ENCODE measurements around the gene ASCC2. TPM values are rescaled to one million over a fixed set of nuclear protein-coding genes. Genes with fewer than 3 reads are reported as not detected.

Gene ASCC2
- total and polyA plus RNA-seq, 3 experiments from 2014 or later, result 60.0 to 84.5 (median 81.1) TPM

DNA sequence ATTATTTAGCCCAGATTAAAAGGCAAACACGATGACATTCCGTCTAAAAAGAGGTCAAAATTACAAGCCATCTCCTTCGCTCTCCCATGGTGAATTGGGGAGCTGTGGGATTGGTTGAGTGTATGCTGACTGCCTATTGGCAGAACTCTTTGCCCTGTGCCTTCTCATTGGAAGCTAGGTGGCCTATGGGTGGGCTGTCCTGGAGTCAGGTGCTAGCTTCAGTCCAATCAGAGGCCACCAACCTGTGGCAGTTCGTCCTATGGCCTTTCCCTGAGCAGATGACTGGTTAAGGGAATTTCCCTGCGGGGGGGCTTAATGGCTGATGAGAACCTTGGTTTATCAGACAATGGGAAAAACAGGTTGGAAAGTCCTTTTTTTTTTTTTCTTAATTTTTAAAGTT lies 41.7 kb upstream of the ASCC2 start:
- no peak for DNase-seq
- H3K4me1 ChIP-seq (ENCODE audit: insufficient read depth, low read length), result peaks cover 10% of the 10 kb centered on the region
- Mint-ChIP-seq H3K4me3 (peak overlapping the region in 1 of 7 donors; percentile 76), H3K27ac (no peak overlapping the region), H3K36me3 (peaks cover 0 to 3% (median 2%) of the 10 kb centered on the region in 3 donors), H3K9me3 (no peaks in the 10 kb centered on the region), H3K4me1 (peaks cover 0 to 10% (median 0%) of the 10 kb centered on the region in 3 donors), H3K27me3 (peaks cover 4 to 14% of the 10 kb centered on the region in 2 donors)
- CTCF ChIA-PET, result no interaction called here
- H3K36me3 ChIP-seq (ENCODE audit: insufficient read depth, low read length), result no peaks in the 10 kb centered on the region
- H3K27ac ChIP-seq (ENCODE audit: low read depth, low read length), result no peak overlapping the region
- POLR2A ChIA-PET, result no interaction called here
- no peaks in the 10 kb centered on the region for H3K27me3 ChIP-seq (ENCODE audit: insufficient read depth, low read length, poor library complexity, severe bottlenecking)
- no peaks in the 10 kb centered on the region for H3K9me3 ChIP-seq (ENCODE audit: low read length)
- no peak overlapping the region for H3K4me3 ChIP-seq (ENCODE audit: low read length)

DNA sequence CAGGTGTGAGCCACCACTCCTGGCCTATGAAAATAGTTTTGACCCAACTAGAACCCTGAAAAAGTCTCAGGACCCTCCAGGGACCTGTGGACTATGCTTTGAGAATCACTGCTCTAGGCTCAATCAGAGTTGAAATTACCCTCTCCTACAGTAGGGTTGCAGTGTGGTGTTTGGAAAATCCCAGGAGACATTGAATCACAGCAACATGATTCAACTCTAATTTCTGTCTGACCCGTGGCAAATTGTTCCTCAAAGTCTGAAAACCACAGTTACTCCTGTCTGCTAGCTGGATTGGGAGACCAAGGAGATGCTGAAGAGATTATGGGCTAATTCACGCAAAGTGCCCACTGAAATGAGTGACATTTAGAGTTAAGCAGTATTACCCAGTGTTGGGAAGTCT lies 39.5 kb upstream of the ASCC2 start:
- Histone ChIP-seq H3K27me3 (ENCODE audit: insufficient read depth, low read length, poor library complexity, severe bottlenecking) (no peaks in the 10 kb centered on the region), H3K9me3 (ENCODE audit: low read length) (no peaks in the 10 kb centered on the region), H3K4me3 (ENCODE audit: low read length) (no peak overlapping the region), H3K36me3 (ENCODE audit: insufficient read depth, low read length) (no peaks in the 10 kb centered on the region), H3K4me1 (ENCODE audit: insufficient read depth, low read length) (no peaks in the 10 kb centered on the region), H3K27ac (ENCODE audit: low read depth, low read length) (no peak overlapping the region)
- Mint-ChIP-seq H3K9me3 (no peaks in the 10 kb centered on the region), H3K4me1 (peaks cover 0 to 1% (median 0%) of the 10 kb centered on the region in 3 donors), H3K27ac (no peak overlapping the region), H3K27me3 (peaks cover 4 to 14% of the 10 kb centered on the region in 2 donors), H3K36me3 (peaks cover 0 to 2% (median 0%) of the 10 kb centered on the region in 3 donors), H3K4me3 (peak overlapping the region in 1 of 7 donors; percentile 14)
- DNase-seq, result no peak
- ChIA-PET CTCF (no interaction called here), POLR2A (no interaction called here)

DNA sequence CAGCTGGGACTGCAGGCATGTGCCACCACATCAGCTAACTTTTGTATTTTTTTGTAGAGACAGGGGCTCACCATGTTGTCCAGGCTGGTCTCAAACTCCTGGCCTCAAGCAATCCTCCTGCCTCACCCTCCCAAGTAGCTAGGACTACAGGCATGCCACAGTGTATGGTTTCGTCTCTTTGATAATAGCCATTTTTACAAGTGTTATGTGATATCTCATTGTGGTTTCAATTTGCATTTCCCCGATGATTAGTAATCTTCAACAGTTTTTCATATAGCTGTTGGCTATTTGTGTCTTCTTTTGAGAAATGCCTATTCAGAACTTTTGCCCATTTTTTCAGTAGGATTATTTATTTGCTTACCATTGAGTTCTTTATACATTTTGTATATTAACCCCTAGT lies 35.9 kb upstream of the ASCC2 start:
- no peak for DNase-seq
- peaks cover 2 to 10% of the 10 kb centered on the region in 2 donors for H3K27me3 Mint-ChIP-seq
- Histone ChIP-seq H3K36me3 (ENCODE audit: insufficient read depth, low read length) (no peaks in the 10 kb centered on the region), H3K4me3 (ENCODE audit: low read length) (no peak overlapping the region), H3K4me1 (ENCODE audit: insufficient read depth, low read length) (peaks cover 4% of the 10 kb centered on the region), H3K27me3 (ENCODE audit: insufficient read depth, low read length, poor library complexity, severe bottlenecking) (no peaks in the 10 kb centered on the region), H3K27ac (ENCODE audit: low read depth, low read length) (no peak overlapping the region), H3K9me3 (ENCODE audit: low read length) (no peaks in the 10 kb centered on the region)
- peaks cover 0 to 5% (median 4%) of the 10 kb centered on the region in 3 donors for H3K4me1 Mint-ChIP-seq
- no peak overlapping the region for H3K27ac Mint-ChIP-seq
- ChIA-PET CTCF (no interaction called here), POLR2A (no interaction called here)
- H3K4me3 Mint-ChIP-seq, result no peak overlapping the region
- H3K9me3 Mint-ChIP-seq, result no peaks in the 10 kb centered on the region
- H3K36me3 Mint-ChIP-seq, result peaks cover 0 to 2% (median 0%) of the 10 kb centered on the region in 3 donors

DNA sequence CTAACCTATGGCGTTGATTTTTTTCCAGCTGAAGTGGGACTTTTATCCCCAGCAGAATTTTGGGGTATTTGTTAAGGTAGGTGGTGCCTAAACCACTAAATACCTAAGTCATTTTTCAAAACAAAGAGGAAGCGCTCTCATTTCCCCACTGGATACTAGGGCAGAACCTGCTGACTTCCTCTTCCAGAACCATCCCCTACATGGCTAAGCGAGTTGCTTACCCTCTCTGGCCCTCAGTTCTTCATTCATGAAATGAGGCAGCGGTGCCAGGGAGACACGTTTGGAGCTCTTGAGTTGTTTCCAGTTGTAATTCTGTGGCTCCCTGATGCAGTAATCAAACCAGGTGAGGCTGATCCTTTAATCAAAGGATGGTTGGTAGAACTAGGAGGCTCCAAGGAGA lies 34.9 kb upstream of the ASCC2 start:
- Histone ChIP-seq H3K36me3 (ENCODE audit: insufficient read depth, low read length) (no peaks in the 10 kb centered on the region), H3K27ac (ENCODE audit: low read depth, low read length) (no peak overlapping the region), H3K4me1 (ENCODE audit: insufficient read depth, low read length) (peaks cover 4% of the 10 kb centered on the region), H3K27me3 (ENCODE audit: insufficient read depth, low read length, poor library complexity, severe bottlenecking) (no peaks in the 10 kb centered on the region), H3K4me3 (ENCODE audit: low read length) (no peak overlapping the region), H3K9me3 (ENCODE audit: low read length) (no peaks in the 10 kb centered on the region)
- Mint-ChIP-seq H3K4me1 (peaks cover 0 to 5% (median 4%) of the 10 kb centered on the region in 3 donors), H3K36me3 (peaks cover 0 to 2% (median 0%) of the 10 kb centered on the region in 3 donors), H3K9me3 (no peaks in the 10 kb centered on the region), H3K27ac (peak overlapping the region in 1 of 8 donors; percentile 66), H3K27me3 (peaks cover 2 to 11% of the 10 kb centered on the region in 2 donors), H3K4me3 (no peak overlapping the region)
- DNase-seq, result no peak
- ChIA-PET CTCF (no interaction called here), POLR2A (no interaction called here)

DNA sequence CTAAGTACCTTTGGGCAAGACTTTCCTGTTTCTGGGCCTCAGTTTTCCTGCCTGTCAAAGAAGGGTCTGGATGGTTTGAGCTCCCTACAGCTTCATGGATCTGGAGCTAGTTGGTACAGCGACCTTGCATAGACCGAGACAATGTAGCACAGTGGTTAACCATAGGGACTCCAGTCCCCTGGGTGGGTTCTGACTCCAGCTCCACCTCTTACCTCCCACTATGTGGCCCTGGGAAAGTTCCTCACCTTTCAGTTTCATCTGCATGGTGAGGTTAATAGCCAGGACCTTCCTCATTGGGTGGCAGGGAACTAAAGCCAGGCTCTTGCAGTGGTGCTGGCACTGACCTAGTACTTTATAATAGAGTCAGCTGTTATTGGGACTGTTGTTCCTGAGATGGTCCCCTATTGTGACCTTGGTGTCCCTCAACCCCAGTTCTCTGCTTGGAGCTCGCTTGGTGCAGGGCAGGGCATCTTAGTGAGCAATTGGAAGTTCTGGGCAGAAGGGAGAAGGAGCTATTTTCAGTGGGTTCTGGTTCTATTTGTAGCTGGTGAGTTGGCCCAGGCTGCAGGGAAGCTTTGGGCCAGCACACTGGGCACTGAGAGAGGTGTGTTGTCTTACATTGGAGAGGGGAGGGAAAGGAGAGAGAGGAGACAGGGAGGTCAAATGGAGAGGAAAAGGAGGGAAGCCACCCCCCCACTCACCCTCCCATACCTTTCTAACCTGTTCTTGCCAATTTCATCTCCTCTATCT lies 34.2 kb upstream of the ASCC2 start:
- H3K4me3 Mint-ChIP-seq, result peak overlapping the region in 1 of 7 donors; percentile 38
- POLR2A ChIA-PET, result no interaction called here
- H3K27ac ChIP-seq (ENCODE audit: low read depth, low read length), result no peak overlapping the region
- peaks cover 0 to 5% (median 4%) of the 10 kb centered on the region in 3 donors for H3K4me1 Mint-ChIP-seq
- H3K9me3 Mint-ChIP-seq, result no peaks in the 10 kb centered on the region
- H3K36me3 Mint-ChIP-seq, result no peaks in the 10 kb centered on the region
- no peaks in the 10 kb centered on the region for H3K36me3 ChIP-seq (ENCODE audit: insufficient read depth, low read length)
- no peak overlapping the region for H3K4me3 ChIP-seq (ENCODE audit: low read length)
- H3K27me3 ChIP-seq (ENCODE audit: insufficient read depth, low read length, poor library complexity, severe bottlenecking), result no peaks in the 10 kb centered on the region
- no peak for DNase-seq
- CTCF ChIA-PET, result no interaction called here
- peaks cover 4% of the 10 kb centered on the region for H3K4me1 ChIP-seq (ENCODE audit: insufficient read depth, low read length)
- H3K27me3 Mint-ChIP-seq, result peaks cover 2 to 9% of the 10 kb centered on the region in 2 donors
- peak overlapping the region in 1 of 8 donors; percentile 66 for H3K27ac Mint-ChIP-seq
- H3K9me3 ChIP-seq (ENCODE audit: low read length), result no peaks in the 10 kb centered on the region

DNA sequence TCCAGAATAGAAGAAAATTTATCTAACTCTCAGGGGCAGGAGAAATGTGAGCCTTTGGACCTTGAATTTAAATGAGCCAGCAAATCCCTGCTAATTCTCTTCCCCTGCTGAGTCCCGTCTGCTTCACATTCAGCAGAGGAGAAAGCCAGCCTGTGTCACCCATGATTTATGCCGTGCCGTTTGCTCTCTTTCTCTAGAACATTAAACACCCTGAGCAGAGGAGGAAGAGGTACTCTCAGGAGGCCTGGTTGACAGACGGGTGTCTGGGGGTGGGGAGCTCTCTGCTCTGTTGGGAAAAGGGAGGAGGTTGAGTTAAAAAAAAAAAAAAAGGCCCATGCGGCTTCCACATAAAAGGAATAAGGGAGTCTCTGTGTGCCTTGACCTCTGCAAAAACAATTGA lies 33.6 kb upstream of the ASCC2 start:
- Histone ChIP-seq H3K4me3 (ENCODE audit: low read length) (no peak overlapping the region), H3K27ac (ENCODE audit: low read depth, low read length) (no peak overlapping the region), H3K27me3 (ENCODE audit: insufficient read depth, low read length, poor library complexity, severe bottlenecking) (no peaks in the 10 kb centered on the region), H3K9me3 (ENCODE audit: low read length) (no peaks in the 10 kb centered on the region), H3K36me3 (ENCODE audit: insufficient read depth, low read length) (no peaks in the 10 kb centered on the region), H3K4me1 (ENCODE audit: insufficient read depth, low read length) (peaks cover 4% of the 10 kb centered on the region)
- no peak for DNase-seq
- Mint-ChIP-seq H3K4me1 (peaks cover 0 to 5% (median 4%) of the 10 kb centered on the region in 3 donors), H3K27ac (peak overlapping the region in 1 of 8 donors; percentile 46), H3K27me3 (peaks cover 4 to 12% of the 10 kb centered on the region in 2 donors), H3K9me3 (no peaks in the 10 kb centered on the region), H3K36me3 (no peaks in the 10 kb centered on the region), H3K4me3 (no peak overlapping the region)
- ChIA-PET POLR2A (interaction anchor here (0.6 kb wide), 1 partner anchor 170 kb away, joined by 3 read pairs; no protein-coding TSS in a partner anchor), CTCF (no interaction called here)

DNA sequence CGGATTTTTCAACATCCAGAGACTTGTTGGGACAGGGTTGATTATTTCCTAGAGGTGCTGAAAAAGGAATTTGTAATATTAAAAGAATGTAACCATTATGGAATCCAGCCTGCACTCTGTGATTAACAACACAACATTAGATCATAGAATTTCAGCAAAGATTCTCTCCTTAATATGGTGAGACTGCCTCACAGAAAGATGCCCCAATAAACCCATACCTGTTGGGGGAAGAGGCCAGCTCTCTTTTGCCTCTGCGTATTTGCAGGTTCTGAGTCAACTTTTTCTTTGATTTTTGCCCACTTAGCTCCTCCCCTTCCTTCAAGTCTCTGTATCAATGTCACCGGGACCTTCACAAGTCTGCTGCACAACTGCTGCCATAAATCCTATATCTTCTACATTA lies 32.5 kb upstream of the ASCC2 start:
- ChIA-PET POLR2A (no interaction called here), CTCF (no interaction called here)
- no peaks in the 10 kb centered on the region for H3K9me3 Mint-ChIP-seq
- H3K4me1 Mint-ChIP-seq, result peaks cover 0 to 5% (median 4%) of the 10 kb centered on the region in 3 donors
- H3K27me3 Mint-ChIP-seq, result peaks cover 4 to 9% of the 10 kb centered on the region in 2 donors
- peak in 1 of 5 donors; percentile 6 for DNase-seq
- no peaks in the 10 kb centered on the region for H3K9me3 ChIP-seq (ENCODE audit: low read length)
- no peak overlapping the region for H3K4me3 Mint-ChIP-seq
- H3K4me3 ChIP-seq (ENCODE audit: low read length), result no peak overlapping the region
- H3K27ac ChIP-seq (ENCODE audit: low read depth, low read length), result no peak overlapping the region
- H3K36me3 Mint-ChIP-seq, result no peaks in the 10 kb centered on the region
- H3K36me3 ChIP-seq (ENCODE audit: insufficient read depth, low read length), result no peaks in the 10 kb centered on the region
- no peaks in the 10 kb centered on the region for H3K27me3 ChIP-seq (ENCODE audit: insufficient read depth, low read length, poor library complexity, severe bottlenecking)
- H3K4me1 ChIP-seq (ENCODE audit: insufficient read depth, low read length), result peaks cover 4% of the 10 kb centered on the region
- peak overlapping the region in 2 of 8 donors; percentile 12 to 17 for H3K27ac Mint-ChIP-seq

DNA sequence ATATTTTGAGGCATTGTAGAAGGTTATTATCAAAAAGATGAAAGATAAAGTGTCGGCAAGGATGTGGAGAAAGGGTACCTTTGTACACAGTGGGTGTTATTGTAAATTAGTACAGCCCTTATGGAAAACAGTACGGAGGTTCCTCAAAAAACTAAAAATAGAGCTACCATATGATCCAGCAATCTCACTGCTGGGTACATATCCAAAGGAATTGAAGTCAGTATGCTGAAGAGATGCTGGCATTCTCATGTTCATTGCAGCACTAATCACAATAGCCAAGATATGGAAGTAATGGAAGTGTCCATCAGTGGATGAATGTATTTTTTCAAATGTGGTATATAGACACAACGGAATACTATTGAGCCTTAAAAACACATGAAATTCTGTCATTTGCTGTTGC lies 29.8 kb upstream of the ASCC2 start:
- Mint-ChIP-seq H3K4me3 (no peak overlapping the region), H3K36me3 (no peaks in the 10 kb centered on the region), H3K9me3 (no peaks in the 10 kb centered on the region), H3K27ac (no peak overlapping the region), H3K4me1 (peaks cover 0 to 5% (median 4%) of the 10 kb centered on the region in 3 donors), H3K27me3 (peaks cover 2 to 9% of the 10 kb centered on the region in 2 donors)
- ChIA-PET CTCF (interaction anchor here (0.6 kb wide), 1 partner anchor 91 kb away, joined by 4 read pairs; no protein-coding TSS in a partner anchor), POLR2A (no interaction called here)
- Histone ChIP-seq H3K4me3 (ENCODE audit: low read length) (no peak overlapping the region), H3K27ac (ENCODE audit: low read depth, low read length) (no peak overlapping the region), H3K27me3 (ENCODE audit: insufficient read depth, low read length, poor library complexity, severe bottlenecking) (no peaks in the 10 kb centered on the region), H3K4me1 (ENCODE audit: insufficient read depth, low read length) (peaks cover 4% of the 10 kb centered on the region), H3K36me3 (ENCODE audit: insufficient read depth, low read length) (no peaks in the 10 kb centered on the region), H3K9me3 (ENCODE audit: low read length) (no peaks in the 10 kb centered on the region)
- DNase-seq, result no peak
